ENCODE data around the gene PIH1D1. TPM values are rescaled to one million over a fixed set of nuclear protein-coding genes. Genes with fewer than 3 reads are reported as not detected.

PIH1D1 gene
- total RNA-seq, 1 experiment from 2014 or later: 166 TPM

GRCh38 chr19:49428547-49429451, 22.8 kb downstream of the PIH1D1 start:
- H3K23me2 ChIP-seq (ENCODE audit: insufficient read length, low read depth, low read length, poor library complexity, severe bottlenecking): peaks cover 20% of the 10 kb centered on the region
- H2AFZ ChIP-seq (ENCODE audit: low read length): no peak overlapping the region
- H4K5ac ChIP-seq (ENCODE audit: insufficient read length, low read depth, low read length): no peak overlapping the region
- peak overlapping the region; percentile 53 to 95 (median 86); a peak in 5 of 7 replicates for H3K27ac Mint-ChIP-seq
- no peak overlapping the region for H2BK120ac ChIP-seq (ENCODE audit: low read depth, low read length, poor library complexity, severe bottlenecking)
- H3K9ac ChIP-seq (ENCODE audit: extremely low read depth, insufficient read length, low read length): no peak overlapping the region
- H4K8ac ChIP-seq (replicated peaks; ENCODE audit: insufficient read length, low read depth, low read length): no peak overlapping the region
- H3K4me2 ChIP-seq (ENCODE audit: insufficient read depth, insufficient read length, low read length): peak overlapping the region; percentile 53
- peaks cover 15% of the 10 kb centered on the region; the same call in 1 of the 2 replicates for H3K27me3 ChIP-seq (ENCODE audit: insufficient read depth, low read length)
- H3T11ph ChIP-seq (ENCODE audit: low read length): no peak overlapping the region
- peak overlapping the region; percentile 72 to 86 for H3K4me3 Mint-ChIP-seq
- H4K91ac ChIP-seq (ENCODE audit: insufficient read length, low read depth, low read length): no peak overlapping the region
- H3K4me1 ChIP-seq (ENCODE audit: insufficient read depth, low read length): peaks cover 2% of the 10 kb centered on the region
- H3K36me3 Mint-ChIP-seq (ENCODE audit: insufficient read depth in 1 of 3, low read depth in 3 of 3): peaks cover 3 to 15% (median 6%) of the 10 kb centered on the region in 3 experiments
- H2BK20ac ChIP-seq (ENCODE audit: low read depth, low read length, poor library complexity, severe bottlenecking): no peak overlapping the region
- H3K14ac ChIP-seq (ENCODE audit: insufficient read depth, low read length): no peak overlapping the region
- no peaks in the 10 kb centered on the region for H3K9me3 ChIP-seq (ENCODE audit: control insufficient read depth, low read depth, low read length)
- no peaks in the 10 kb centered on the region for H4K20me1 ChIP-seq (ENCODE audit: control insufficient read depth, insufficient read depth, insufficient read length)
- TF ChIP-seq CTCF (conservative IDR thresholded peaks at IDR 0.05): no peak
- H2AK5ac ChIP-seq (ENCODE audit: insufficient read length, low read length): no peak overlapping the region
- no peak for DNase-seq
- peaks cover 49 to 73% of the 10 kb centered on the region in 2 experiments for H3K4me1 Mint-ChIP-seq
- H3K27me3 Mint-ChIP-seq (ENCODE audit: low read depth): peaks cover 79% of the 10 kb centered on the region
- no CpG with 5 or more reads among the region's 29 CpGs for WGBS (ENCODE audit: extremely low coverage, insufficient read length, low lambda C conversion rate)
- H3K9me3 Mint-ChIP-seq: peaks cover 4 to 5% of the 10 kb centered on the region in 2 experiments; a peak in 3 of 5 replicates
- no peaks in the 10 kb centered on the region for H3K79me2 ChIP-seq (ENCODE audit: insufficient read depth, low read length)
- H3K27ac ChIP-seq (ENCODE audit: insufficient read length, low read depth, low read length): no peak overlapping the region
- no peak overlapping the region for H3K23ac ChIP-seq (ENCODE audit: insufficient read length, low read depth, low read length)
- no peak overlapping the region for H2BK5ac ChIP-seq (ENCODE audit: insufficient read length, low read length)
- no peak overlapping the region for H2BK12ac ChIP-seq (ENCODE audit: insufficient read length, low read depth, low read length)
- H3K79me1 ChIP-seq (ENCODE audit: insufficient read depth, low read depth, low read length, poor library complexity, severe bottlenecking): no peaks in the 10 kb centered on the region
- no peak overlapping the region for H2BK15ac ChIP-seq (ENCODE audit: low read depth, low read length)
- H3K56ac ChIP-seq (ENCODE audit: insufficient read length, low read depth, low read length): no peak overlapping the region
- no peak overlapping the region for H3K4ac ChIP-seq (ENCODE audit: low read depth, low read length)
- no peak overlapping the region for H3K18ac ChIP-seq (ENCODE audit: insufficient read length, low read depth, low read length)

Measured in H9 (cell line).